WERI-Rb-1 (cell line): ENCODE results near the gene SLC25A17.

Experiments used
- DNase-seq: peaks from one replicate; pipeline ENCODE4 v3.0.0-alpha.2; 2020
- H3K27ac ChIP-seq: fragments of 250-450 bp; sonication (Bioruptor Pico); 2 replicates; pipeline ENCODE4 v1.5.1; 2020; ENCODE audit warnings: mild to moderate bottlenecking, moderate library complexity
- H3K27me3 ChIP-seq: fragments of 250-450 bp; sonication (Bioruptor Pico); 2 replicates; pipeline ENCODE4 v1.5.1; 2021; ENCODE audit warnings: mild to moderate bottlenecking, low read depth, moderate library complexity; ENCODE audit not compliant: insufficient read depth, severe bottlenecking
- H3K36me3 ChIP-seq: fragments of 250-450 bp; sonication (Bioruptor Pico); 2 replicates; pipeline ENCODE4 v1.5.1; 2020; ENCODE audit warnings: mild to moderate bottlenecking, moderate library complexity
- H3K4me3 ChIP-seq: 2 replicates; pipeline ENCODE4 v1.5.1; 2011; ENCODE audit warnings: low read depth, mild to moderate bottlenecking, control low read depth, low read length
- H3K9me3 ChIP-seq: fragments of 250-450 bp; sonication (Bioruptor Pico); 2 replicates; pipeline ENCODE4 v1.5.1; 2021; ENCODE audit warnings: mild to moderate bottlenecking, moderate library complexity; ENCODE audit not compliant: severe bottlenecking
- TF ChIP-seq, protein P1 (sequence below): IDR thresholded peaks from 2 replicates; pipeline ENCODE4 v1.5.1; 2011; ENCODE audit warnings: low read depth, mild to moderate bottlenecking, control low read depth, inconsistent platforms, low read length

The SLC25A17 gene

DNA sequence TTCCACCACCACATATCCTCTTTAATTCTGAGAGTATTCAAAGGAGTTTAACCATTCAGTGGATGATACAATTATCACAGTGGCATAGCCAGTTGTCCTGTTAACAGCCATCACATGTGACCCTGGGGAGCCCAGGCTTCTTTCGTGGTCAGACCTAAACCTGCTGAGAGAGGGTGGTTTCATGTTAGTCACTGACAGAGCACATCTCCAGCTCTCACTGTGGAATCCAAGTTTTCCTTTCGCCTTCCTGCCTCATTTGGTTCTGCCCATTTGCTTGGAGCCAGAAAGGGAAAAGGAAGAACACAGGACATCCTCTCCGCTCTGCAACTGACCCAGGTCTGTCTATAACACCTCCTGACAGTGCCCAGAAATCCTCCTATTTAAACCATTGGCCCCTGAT is 79.4 kb downstream of the SLC25A17 start:
- Histone ChIP-seq H3K4me3 (no peak overlapping the region), H3K27ac (no peak overlapping the region), H3K27me3 (no peaks in the 10 kb centered on the region), H3K36me3 (no peaks in the 10 kb centered on the region), H3K9me3 (no peaks in the 10 kb centered on the region)
- TF ChIP-seq, protein P1, sequence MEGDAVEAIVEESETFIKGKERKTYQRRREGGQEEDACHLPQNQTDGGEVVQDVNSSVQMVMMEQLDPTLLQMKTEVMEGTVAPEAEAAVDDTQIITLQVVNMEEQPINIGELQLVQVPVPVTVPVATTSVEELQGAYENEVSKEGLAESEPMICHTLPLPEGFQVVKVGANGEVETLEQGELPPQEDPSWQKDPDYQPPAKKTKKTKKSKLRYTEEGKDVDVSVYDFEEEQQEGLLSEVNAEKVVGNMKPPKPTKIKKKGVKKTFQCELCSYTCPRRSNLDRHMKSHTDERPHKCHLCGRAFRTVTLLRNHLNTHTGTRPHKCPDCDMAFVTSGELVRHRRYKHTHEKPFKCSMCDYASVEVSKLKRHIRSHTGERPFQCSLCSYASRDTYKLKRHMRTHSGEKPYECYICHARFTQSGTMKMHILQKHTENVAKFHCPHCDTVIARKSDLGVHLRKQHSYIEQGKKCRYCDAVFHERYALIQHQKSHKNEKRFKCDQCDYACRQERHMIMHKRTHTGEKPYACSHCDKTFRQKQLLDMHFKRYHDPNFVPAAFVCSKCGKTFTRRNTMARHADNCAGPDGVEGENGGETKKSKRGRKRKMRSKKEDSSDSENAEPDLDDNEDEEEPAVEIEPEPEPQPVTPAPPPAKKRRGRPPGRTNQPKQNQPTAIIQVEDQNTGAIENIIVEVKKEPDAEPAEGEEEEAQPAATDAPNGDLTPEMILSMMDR: no peak
- no peak for DNase-seq

DNA sequence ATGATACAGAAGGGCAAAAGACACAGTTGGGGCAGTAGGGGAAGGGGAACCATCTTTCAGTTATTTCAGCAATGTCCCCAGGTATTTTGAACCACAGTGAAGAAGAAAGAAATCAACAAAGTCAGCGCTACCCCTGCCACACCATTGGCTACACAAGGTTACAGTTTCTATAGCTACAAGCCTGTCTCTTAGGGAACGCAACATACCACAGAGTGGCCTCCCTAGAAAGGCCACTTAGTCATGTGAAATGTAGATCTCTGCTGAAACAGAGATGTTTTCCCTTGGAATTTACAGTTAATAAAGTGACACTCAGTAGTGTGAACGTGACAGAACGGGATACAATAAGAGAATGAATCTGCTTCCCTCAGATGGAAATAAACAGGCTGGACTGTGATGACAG is 85.2 kb downstream of the SLC25A17 start:
- TF ChIP-seq, protein P1: no peak
- H3K9me3 ChIP-seq: peaks cover 8% of the 10 kb centered on the region
- H3K4me3 ChIP-seq: no peak overlapping the region
- no peaks in the 10 kb centered on the region for H3K36me3 ChIP-seq
- no peaks in the 10 kb centered on the region for H3K27me3 ChIP-seq
- H3K27ac ChIP-seq: no peak overlapping the region
- DNase-seq: no peak

DNA sequence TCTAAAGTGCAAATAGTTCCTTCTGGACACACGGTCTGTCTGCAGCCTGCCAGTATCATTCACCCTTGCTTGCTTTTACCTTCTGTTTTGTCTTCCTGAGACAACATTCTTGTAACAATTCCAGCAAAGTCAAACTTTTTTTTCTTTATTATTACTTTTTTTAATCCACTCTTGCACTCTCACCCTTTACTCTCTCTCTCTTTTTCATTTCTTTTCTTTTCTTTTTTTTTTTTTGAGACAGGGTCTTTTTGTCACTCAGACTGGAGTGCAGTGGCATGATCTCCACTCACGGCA is 86.2 kb downstream of the SLC25A17 start:
- TF ChIP-seq, protein P1: no peak
- H3K27ac ChIP-seq: no peak overlapping the region
- no peaks in the 10 kb centered on the region for H3K36me3 ChIP-seq
- H3K9me3 ChIP-seq: peaks cover 8% of the 10 kb centered on the region
- no peaks in the 10 kb centered on the region for H3K27me3 ChIP-seq
- DNase-seq: no peak
- H3K4me3 ChIP-seq: no peak overlapping the region

DNA sequence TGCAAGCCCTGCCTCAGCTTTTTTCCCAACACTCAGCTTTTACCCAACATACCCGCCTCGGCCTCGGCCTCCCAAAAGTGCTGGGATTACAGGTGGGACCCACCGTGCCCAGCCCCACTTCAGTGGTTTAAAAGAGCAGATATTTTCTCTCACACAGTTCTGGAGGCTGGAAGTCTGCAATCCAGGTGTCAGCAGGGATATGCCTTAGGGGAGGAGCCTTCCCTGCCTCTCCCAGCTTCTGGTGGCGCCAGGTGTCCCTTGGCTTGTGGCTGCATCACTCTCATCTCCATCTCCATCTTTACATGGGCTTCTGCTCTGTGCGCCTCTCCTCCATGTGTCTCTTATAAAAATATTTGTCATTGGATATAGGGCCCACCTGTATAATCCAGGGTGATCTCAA is 89.9 kb downstream of the SLC25A17 start:
- Histone ChIP-seq H3K9me3 (peaks cover 8% of the 10 kb centered on the region), H3K27ac (no peak overlapping the region), H3K36me3 (no peaks in the 10 kb centered on the region), H3K4me3 (no peak overlapping the region), H3K27me3 (no peaks in the 10 kb centered on the region)
- DNase-seq: no peak
- TF ChIP-seq, protein P1: no peak

DNA sequence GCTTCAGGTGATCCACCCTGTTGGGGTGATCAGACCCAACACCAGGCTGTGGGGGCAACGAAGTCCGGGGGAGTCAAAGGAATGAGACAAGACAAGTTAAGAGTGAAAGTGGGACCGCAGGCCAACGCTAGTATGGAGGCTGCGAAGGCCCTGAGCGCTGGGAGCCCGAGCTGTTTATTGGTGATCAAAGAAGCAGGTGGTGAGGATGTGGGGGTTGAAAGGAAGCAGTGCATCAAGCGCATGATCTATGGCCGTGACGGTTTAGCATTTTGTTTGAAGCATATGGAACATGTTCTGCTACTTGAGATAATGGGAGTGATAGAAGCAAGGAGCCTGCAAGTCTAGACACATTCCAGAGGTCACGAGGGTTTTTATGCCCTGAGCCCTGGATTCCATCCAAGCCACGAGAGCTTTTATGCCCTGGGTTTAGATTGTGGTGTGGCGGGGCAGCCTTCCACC is 90.4 kb downstream of the SLC25A17 start:
- no peaks in the 10 kb centered on the region for H3K36me3 ChIP-seq
- H3K27me3 ChIP-seq: no peaks in the 10 kb centered on the region
- H3K4me3 ChIP-seq: no peak overlapping the region
- TF ChIP-seq, protein P1: no peak
- H3K27ac ChIP-seq: peak overlapping the region; percentile 33; the same call in 1 of the 2 replicates
- peak; percentile 20 for DNase-seq
- H3K9me3 ChIP-seq: peaks cover 8% of the 10 kb centered on the region

DNA sequence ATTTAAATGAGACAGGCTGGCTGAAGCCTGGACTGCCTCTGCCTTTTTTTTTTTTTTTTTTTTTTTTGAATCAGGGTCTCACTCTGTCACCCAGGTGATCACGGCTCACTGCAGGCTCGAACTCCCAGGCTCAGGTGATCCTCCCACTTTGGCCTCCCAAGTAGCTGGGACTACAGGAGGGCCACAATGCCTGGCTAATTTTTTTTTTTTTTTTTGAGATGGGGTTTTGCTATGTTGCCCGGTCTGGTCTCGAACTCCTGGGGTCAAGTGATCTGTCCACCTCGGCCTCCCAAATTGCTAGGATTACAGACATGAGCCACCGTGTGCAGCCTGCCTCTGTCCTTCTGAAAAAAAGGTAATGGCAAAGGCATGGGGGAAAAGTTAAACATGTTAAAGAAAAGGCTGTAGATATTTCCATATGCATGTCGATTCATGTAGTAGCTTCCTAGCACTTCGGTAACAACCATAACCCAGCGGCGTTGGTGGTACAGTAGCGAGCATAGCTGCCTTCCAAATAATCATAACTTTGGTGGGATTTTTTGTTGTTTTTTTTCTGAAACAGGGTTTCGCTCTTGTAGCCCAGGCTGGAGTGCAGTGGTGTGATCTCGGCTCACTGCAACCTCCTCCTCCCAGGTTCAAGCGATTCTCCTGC is 91.1 kb downstream of the SLC25A17 start:
- no peaks in the 10 kb centered on the region for H3K27me3 ChIP-seq
- no peaks in the 10 kb centered on the region for H3K36me3 ChIP-seq
- TF ChIP-seq, protein P1: no peak
- peaks cover 8% of the 10 kb centered on the region for H3K9me3 ChIP-seq
- peak overlapping the region; percentile 33; the same call in 1 of the 2 replicates for H3K27ac ChIP-seq
- DNase-seq: no peak
- no peak overlapping the region for H3K4me3 ChIP-seq
